Motor neuron (in vitro differentiated cells): ENCODE data around the gene CENPS. TPM values are rescaled to one million over a fixed set of nuclear protein-coding genes. Genes with fewer than 3 reads are reported as not detected.
"Not testable (repeated sequence)": the region's sequence is repeated elsewhere in the genome, so short reads cannot be mapped to it uniquely, and the experiment has no call there.

Source experiments
- ATAC-seq, 8 experiments: fragments of 200-7000 bp; cut with Tn5 transposase; replicated peaks in 6 of 8; 2 replicates each; pipeline ENCODE4 v1.8.0; 2021; ENCODE audit warnings: mild to moderate bottlenecking in 8 of 8, moderate library complexity in 8 of 8
- H3K27ac ChIP-seq, 2 donors: fragments of 250-450 bp; sonication (Bioruptor Pico); 2 replicates each; pipeline ENCODE4 v1.9.0; 2021; ENCODE audit warnings: antibody characterized with exemption in 2 of 2, mild to moderate bottlenecking in 2 of 2, moderate library complexity in 1 of 2
- H3K4me1 ChIP-seq, 2 donors: fragments of 250-450 bp; sonication (Bioruptor Pico); replicated peaks in 1 of 2; 2 replicates each; pipeline ENCODE4 v1.6.1; 2021; ENCODE audit warnings: antibody characterized with exemption in 2 of 2, mild to moderate bottlenecking in 2 of 2, moderate library complexity in 1 of 2
- H3K4me3 ChIP-seq, 5 donors: fragments of 250-450 bp; sonication (Bioruptor Pico); 2 replicates each; pipeline ENCODE4 v1.9.0; 2021; ENCODE audit warnings: antibody characterized with exemption in 5 of 5, mild to moderate bottlenecking in 5 of 5, moderate library complexity in 4 of 5
- WGBS, 10 experiments: fragments of 450-650 bp; shearing (Covaris generic); methylation state at CpG; one replicate each; pipeline ENCODE4 v1.0.0; 2022; 5-methylcytosine and 5-hydroxymethylcytosine counted together
- in situ Hi-C, 9 experiments: fragments of 400-800 bp; cut with MboI; loops; one replicate each; pipeline ENCODE4 v1.15.0; 2021; ENCODE audit warnings: low sequenced_read_pairs in 9 of 9, low pct_unique_long_range_greater_than_20kb in 2 of 9; ENCODE audit not compliant: unreplicated experiment in 9 of 9
- total RNA-seq, 8 experiments: library from RNA; unstranded; fragments of 300-600 nt; gene quantifications; 2 replicates each; pipeline versions ENCODE4 v1.2.3 to v1.2.4, GENCODE V29; 2022

The CENPS gene
- total RNA-seq, 8 experiments from 2014 or later, result 12.0 to 35.7 (median 22.5) TPM

- no peak overlapping the region for H3K4me3 ChIP-seq
- ATAC-seq, result no peak
- H3K27ac ChIP-seq, result no peak overlapping the region
- in situ Hi-C loops, result no loop called here
- WGBS, 10 experiments, result 81 to 100% (median 94%) methylated on average over 1 to 4 of the region's 4 CpGs; no CpG with 5 or more reads in 2 of the 10 experiments
- peaks cover 7% of the 10 kb centered on the region in 2 donors for H3K4me1 ChIP-seq
Measured at GRCh38 chr1:10470043-10470442, 39.8 kb downstream of the CENPS start.

GRCh38 chr1:10471411-10472219 is 41.4 kb downstream of the CENPS start:
- H3K27ac ChIP-seq, result peak overlapping the region; percentile 1 to 13
- peak in 3 of 8 experiments; percentile 0 to 14 (median 7) for ATAC-seq

GRCh38 chr1:10472220-10473144 is 42.2 kb downstream of the CENPS start, which contains the start of gene DFFA:
TSS of gene DFFA (minus strand) at chr1:10472529. CDS start at chr1:10472458, 71 bp downstream.
- Histone ChIP-seq H3K4me1 (peaks cover 12 to 13% of the 10 kb centered on the region in 2 donors), H3K4me3 (peak within 1 kb of the TSS; percentile 51 to 83 (median 68)), H3K27ac (peak within 1 kb of the TSS; percentile 1 to 13)
- peak; percentile 73 to 86 (median 78) for ATAC-seq
- WGBS, 10 experiments, result 0 to 17% (median 2%) methylated on average over 6 to 36 of the region's 59 CpGs
- in situ Hi-C loops, result no loop called here

More at GRCh38 chr1:10471411-10472219, 41.4 kb downstream of the CENPS start:
- 0 to 75% (median 20%) methylated on average over 1 to 21 of the region's 23 CpGs; no CpG with 5 or more reads in 1 of the 10 experiments for WGBS, 10 experiments
- Histone ChIP-seq H3K4me1 (peaks cover 12 to 13% of the 10 kb centered on the region in 2 donors), H3K4me3 (peak overlapping the region; percentile 51 to 83 (median 68))
- in situ Hi-C loops, result no loop called here

- ATAC-seq, result no peak
- 59 to 100% (median 89%) methylated on average over 6 to 23 of the region's 23 CpGs for WGBS, 10 experiments
- Histone ChIP-seq H3K4me3 (no peak overlapping the region), H3K4me1 (peaks cover 12 to 13% of the 10 kb centered on the region in 2 donors), H3K27ac (no peak overlapping the region)
- in situ Hi-C loops, result no loop called here
Measured at GRCh38 chr1:10473145-10473765, 43.0 kb downstream of the CENPS start.

- 33 to 97% (median 90%) methylated on average over 1 to 10 of the region's 10 CpGs; no CpG with 5 or more reads in 2 of the 10 experiments for WGBS, 10 experiments
- in situ Hi-C loops, ATAC-seq, H3K27ac ChIP-seq: not testable (repeated sequence)
- Histone ChIP-seq H3K4me3 (peak overlapping the region; percentile 74 to 95 (median 79)), H3K4me1 (peaks cover 12 to 13% of the 10 kb centered on the region in 2 donors)
Measured at GRCh38 chr1:10474309-10474612, 44.0 kb downstream of the CENPS start.

- ATAC-seq, result peak; percentile 57 to 85 (median 81)
- peak within 1 kb of the TSS; percentile 81 to 87 for H3K27ac ChIP-seq
- 0 to 90% (median 22%) methylated on average over 4 to 24 of the region's 50 CpGs; no CpG with 5 or more reads in 3 of the 10 experiments for WGBS, 10 experiments
- H3K4me3 ChIP-seq, result peak within 1 kb of the TSS; percentile 74 to 95 (median 79)
- peaks cover 12 to 13% of the 10 kb centered on the region in 2 donors for H3K4me1 ChIP-seq
- in situ Hi-C loops, result no loop called here
Measured at GRCh38 chr1:10474613-10475507, 44.6 kb downstream of the CENPS start, which contains the start of gene PEX14. TSS of gene PEX14 (plus strand) at chr1:10474950. CDS start at chr1:10474967, 17 bp downstream.

- peak overlapping the region; percentile 81 to 87 for H3K27ac ChIP-seq
- H3K4me1 ChIP-seq, result peaks cover 12 to 13% of the 10 kb centered on the region in 2 donors
- no peak for ATAC-seq
- WGBS, 10 experiments, result 0 to 10% (median 2%) methylated on average over 1 to 13 of the region's 13 CpGs; no CpG with 5 or more reads in 2 of the 10 experiments
- in situ Hi-C loops, result no loop called here
- H3K4me3 ChIP-seq, result peak overlapping the region; percentile 74 to 95 (median 79)
Measured at GRCh38 chr1:10475510-10475909, 45.3 kb downstream of the CENPS start.

- no peak for ATAC-seq
- Histone ChIP-seq H3K27ac (no peak overlapping the region), H3K4me1 (peaks cover 5 to 6% of the 10 kb centered on the region in 2 donors), H3K4me3 (no peak overlapping the region)
- in situ Hi-C loops, result no loop called here
- WGBS, 10 experiments, result 71 to 92% (median 80%) methylated on average over 2 to 8 of the region's 8 CpGs; no CpG with 5 or more reads in 1 of the 10 experiments
Measured at GRCh38 chr1:10479296-10479695, 49.1 kb downstream of the CENPS start.

GRCh38 chr1:10480614-10481013 is 50.4 kb downstream of the CENPS start:
- no peak overlapping the region for H3K4me3 ChIP-seq
- in situ Hi-C loops, result no loop called here
- no peak overlapping the region for H3K27ac ChIP-seq
- peaks cover 5 to 6% of the 10 kb centered on the region in 2 donors for H3K4me1 ChIP-seq
- 89 to 100% (median 96%) methylated on average over 1 to 2 of the region's 2 CpGs; no CpG with 5 or more reads in 3 of the 10 experiments for WGBS, 10 experiments
- no peak for ATAC-seq

GRCh38 chr1:10484521-10484920 is 54.3 kb downstream of the CENPS start:
- H3K4me3 ChIP-seq, result no peak overlapping the region
- in situ Hi-C loops, result no loop called here
- no peak for ATAC-seq
- WGBS, 10 experiments, result 83 to 100% (median 100%) methylated on average over 1 to 6 of the region's 6 CpGs; no CpG with 5 or more reads in 1 of the 10 experiments
- peaks cover 3% of the 10 kb centered on the region in 2 donors for H3K4me1 ChIP-seq
- no peak overlapping the region for H3K27ac ChIP-seq

- in situ Hi-C loops, result no loop called here
- no peak overlapping the region for H3K4me3 ChIP-seq
- H3K27ac ChIP-seq, result peak overlapping the region in 1 of 2 donors; percentile 22
- ATAC-seq, result peak in 1 of 8 experiments; percentile 17
- peaks cover 8 to 24% of the 10 kb centered on the region in 2 donors for H3K4me1 ChIP-seq
- WGBS, 10 experiments, result 50 to 100% (median 75%) methylated on average over 1 to 4 of the region's 4 CpGs; no CpG with 5 or more reads in 1 of the 10 experiments
Measured at GRCh38 chr1:10489291-10490055, 59.2 kb downstream of the CENPS start.
